Aorta (tissue), 5 donors: ENCODE measurements around the gene C3. TPM values are rescaled to one million over a fixed set of nuclear protein-coding genes. Genes with fewer than 3 reads are reported as not detected.

ENCODE experiments used
- ATAC-seq: fragments of 200-7000 bp; cut with Tn5 transposase; one replicate; pipeline ENCODE4 v1.9.1; 2022; ENCODE audit warnings: moderate library complexity; ENCODE audit not compliant: low FRiP score
- DNase-seq, 2 donors: peaks; one replicate each; pipeline ENCODE4 v3.0.0-alpha.2; 2020
- H3K27ac ChIP-seq, 2 donors: one replicate each; pipeline ENCODE4 v1.5.1; 2013; ENCODE audit warnings: low read length in 2 of 2, mild to moderate bottlenecking in 2 of 2, moderate library complexity in 2 of 2, control low read depth in 1 of 2, inconsistent platforms in 1 of 2, low read depth in 1 of 2
- H3K27me3 ChIP-seq, 2 donors: one replicate each; pipeline ENCODE4 v1.6.1; 2013; ENCODE audit warnings: control low read depth in 1 of 2, low read length in 1 of 2, mild to moderate bottlenecking in 1 of 2, moderate library complexity in 1 of 2; ENCODE audit not compliant: insufficient read depth in 2 of 2, control insufficient read depth in 1 of 2
- H3K36me3 ChIP-seq, 2 donors: one replicate each; pipeline ENCODE4 v1.6.1; 2013; ENCODE audit warnings: control low read depth in 1 of 2, low read length in 1 of 2, mild to moderate bottlenecking in 1 of 2; ENCODE audit not compliant: insufficient read depth in 2 of 2, control insufficient read depth in 1 of 2
- H3K4me1 ChIP-seq, 2 donors: one replicate each; pipeline ENCODE4 v1.6.1; 2013; ENCODE audit warnings: low read length in 2 of 2, control low read depth in 1 of 2, mild to moderate bottlenecking in 1 of 2, moderate library complexity in 1 of 2; ENCODE audit not compliant: insufficient read depth in 2 of 2, control insufficient read depth in 1 of 2
- H3K4me3 ChIP-seq, 2 donors: one replicate each; pipeline ENCODE4 v1.5.1; 2013; ENCODE audit warnings: low read length in 2 of 2, control low read depth in 1 of 2, mild to moderate bottlenecking in 1 of 2
- H3K9me3 ChIP-seq: one replicate; pipeline ENCODE4 v1.6.1; 2013; ENCODE audit warnings: mild to moderate bottlenecking, low read length; ENCODE audit not compliant: control insufficient read depth
- WGBS, 2 donors: extraction: QIAGEN DNeasy Blood & Tissue Kit; methylation state at CpG; one replicate each; pipeline ENCODE4 v1.1.7; 2013; 5-methylcytosine and 5-hydroxymethylcytosine counted together
- intact Hi-C, 2 donors: fragments of 100-400 bp; cut with DNase I; formaldehyde crosslinking; loops; one replicate each; pipeline versions ENCODE4 v1.14.2 to v1.15.0; 2022
- polyA plus RNA-seq, 2 donors: library from polyadenylated mRNA; stranded (reverse); fragments of 200-250 nt; gene quantifications; one replicate each; pipeline ENCODE4 v1.2.3, GENCODE V29; 2013
- total RNA-seq, 2 donors: library from RNA; stranded (reverse); fragmentation: NEBNext Ultra II Directional; extraction: Animal tissue kit (Norgen Biotek cat#: 25700); gene quantifications; one replicate each; pipeline ENCODE4 v1.2.1, GENCODE V29; 2021
- donor health status: healthy with polysubstance abuse.
- donor health status: Bipolar disorder and iron deficiency.
- donor health status: DM: no; HTN: no; CAD: no.
- donor health status: DM: no; HTN: no; CAD: no.
- donor health status: DM: yes; HTN: yes; CAD: no.

The C3 gene
- total and polyA plus RNA-seq, 4 donors = 9.1 to 3,196 (median 522) TPM

- Histone ChIP-seq H3K27ac (no peak overlapping the region), H3K36me3 (no peaks in the 10 kb centered on the region), H3K27me3 (no peaks in the 10 kb centered on the region), H3K4me3 (no peak overlapping the region), H3K4me1 (no peaks in the 10 kb centered on the region), H3K9me3 (no peaks in the 10 kb centered on the region)
- ATAC-seq (no peak), DNase-seq (peak; percentile 18 to 53)
- intact Hi-C loops = no loop called here
- WGBS, 2 donors = 75 to 80% methylated on average over 18 of the region's 18 CpGs
These were observed 24.1 kb downstream of the C3 start for GRCh38 chr19:6696239-6696820.

- WGBS, 2 donors = 92 to 94% methylated on average over 22 to 25 of the region's 25 CpGs
- Histone ChIP-seq H3K27ac (no peak overlapping the region), H3K9me3 (no peaks in the 10 kb centered on the region), H3K4me3 (no peak overlapping the region), H3K36me3 (no peaks in the 10 kb centered on the region), H3K4me1 (no peaks in the 10 kb centered on the region), H3K27me3 (no peaks in the 10 kb centered on the region)
- ATAC-seq (peak; percentile 34), DNase-seq (peak; percentile 38 to 61)
- intact Hi-C loops = no loop called here
These were observed 26.2 kb downstream of the C3 start for GRCh38 chr19:6694147-6694815.

DNA sequence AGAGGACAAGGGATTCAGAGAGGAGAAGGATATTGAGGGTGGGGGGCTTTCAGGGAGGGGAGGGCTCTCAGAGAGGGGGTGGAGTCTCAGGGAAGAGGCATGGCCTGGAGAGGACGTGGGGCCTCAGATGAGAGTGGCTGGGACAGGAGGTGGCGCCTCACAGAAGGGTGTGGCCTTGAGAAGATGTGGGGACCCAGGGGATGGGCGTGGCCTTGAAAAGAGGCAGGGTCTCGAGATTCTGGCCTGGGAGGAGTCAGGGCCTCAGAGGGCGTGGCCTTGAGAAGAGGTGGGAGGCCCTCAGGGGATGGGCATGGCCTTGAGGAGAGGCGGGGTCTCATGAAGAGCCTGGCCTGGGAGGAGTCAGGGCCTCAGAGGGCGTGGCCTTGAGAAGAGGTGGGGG is 26.8 kb downstream of the C3 start:
- no peaks in the 10 kb centered on the region for H3K36me3 ChIP-seq
- DNase-seq (peak; percentile 41 to 68), ATAC-seq (no peak)
- H3K4me3 ChIP-seq = no peak overlapping the region
- no peaks in the 10 kb centered on the region for H3K27me3 ChIP-seq
- no peaks in the 10 kb centered on the region for H3K9me3 ChIP-seq
- no peak overlapping the region for H3K27ac ChIP-seq
- 77 to 82% methylated on average over 7 of the region's 7 CpGs for WGBS, 2 donors
- H3K4me1 ChIP-seq = no peaks in the 10 kb centered on the region
- intact Hi-C loops = no loop called here

GRCh38 chr19:6693056-6693471 is 27.4 kb downstream of the C3 start:
- WGBS, 2 donors = 84 to 90% methylated on average over 13 of the region's 13 CpGs
- Histone ChIP-seq H3K27me3 (no peaks in the 10 kb centered on the region), H3K4me1 (no peaks in the 10 kb centered on the region), H3K36me3 (no peaks in the 10 kb centered on the region), H3K27ac (no peak overlapping the region), H3K9me3 (no peaks in the 10 kb centered on the region), H3K4me3 (no peak overlapping the region)
- no peak for ATAC-seq
- intact Hi-C loops = no loop called here
- peak; percentile 33 to 55 for DNase-seq

GRCh38 chr19:6692027-6692426 is 28.4 kb downstream of the C3 start:
- ATAC-seq (no peak), DNase-seq (peak in 1 of 2 donors; percentile 32)
- no peaks in the 10 kb centered on the region for H3K9me3 ChIP-seq
- no peak overlapping the region for H3K27ac ChIP-seq
- WGBS, 2 donors = 82 to 84% methylated on average over 10 of the region's 10 CpGs
- H3K36me3 ChIP-seq = no peaks in the 10 kb centered on the region
- intact Hi-C loops = no loop called here
- H3K27me3 ChIP-seq = no peaks in the 10 kb centered on the region
- H3K4me1 ChIP-seq = no peaks in the 10 kb centered on the region
- no peak overlapping the region for H3K4me3 ChIP-seq

- ATAC-seq = no peak
- peak in 1 of 2 donors; percentile 19 for DNase-seq
- intact Hi-C loops = no loop called here
- no peaks in the 10 kb centered on the region for H3K9me3 ChIP-seq
- H3K4me3 ChIP-seq = no peak overlapping the region
- no peaks in the 10 kb centered on the region for H3K4me1 ChIP-seq
- WGBS, 2 donors = 92 to 93% methylated on average over 8 of the region's 8 CpGs
- no peaks in the 10 kb centered on the region for H3K36me3 ChIP-seq
- no peaks in the 10 kb centered on the region for H3K27me3 ChIP-seq
- H3K27ac ChIP-seq = no peak overlapping the region
These were observed 29.1 kb downstream of the C3 start for GRCh38 chr19:6691342-6691741.

DNA sequence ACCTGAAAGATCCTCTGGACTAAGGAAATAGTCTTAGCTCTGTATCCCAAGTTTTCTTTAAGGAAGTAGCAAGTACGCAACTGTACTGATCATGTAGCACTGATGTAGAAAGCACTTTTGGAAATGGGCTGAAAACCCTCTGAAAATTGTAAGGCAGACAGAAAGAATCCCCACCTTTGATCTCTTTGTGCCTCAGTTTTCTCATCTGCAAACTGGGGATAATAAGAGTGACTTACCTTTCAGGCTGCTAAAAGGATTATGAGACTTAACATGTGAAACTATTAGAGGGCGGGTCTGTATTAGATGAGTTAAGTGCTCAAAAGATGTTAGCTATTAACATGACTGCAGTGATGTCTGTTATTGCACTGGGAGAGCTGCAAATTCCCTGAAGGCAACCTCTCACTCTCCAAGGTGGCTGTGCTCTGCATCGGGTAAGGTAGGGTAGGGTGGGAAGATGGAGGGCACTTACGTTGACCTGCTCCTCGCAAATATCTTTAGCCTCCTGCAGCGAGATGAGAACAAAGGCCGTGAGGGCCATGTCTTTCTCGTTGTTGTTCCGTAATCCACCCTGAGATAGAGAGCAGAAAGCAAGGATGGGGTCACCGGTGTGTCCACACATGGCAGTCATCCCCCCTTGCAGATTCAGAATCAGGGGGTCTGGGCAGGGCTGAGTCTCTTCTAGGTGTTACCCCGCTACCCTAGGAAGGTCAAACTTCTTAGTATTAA is 30.1 kb downstream of the C3 start:
- H3K9me3 ChIP-seq = no peaks in the 10 kb centered on the region
- WGBS, 2 donors = 78 to 83% methylated on average over 11 of the region's 11 CpGs
- no peaks in the 10 kb centered on the region for H3K36me3 ChIP-seq
- H3K27me3 ChIP-seq = no peaks in the 10 kb centered on the region
- ATAC-seq (no peak), DNase-seq (peak; percentile 7 to 14)
- H3K27ac ChIP-seq = no peak overlapping the region
- no peaks in the 10 kb centered on the region for H3K4me1 ChIP-seq
- intact Hi-C loops = no loop called here
- no peak overlapping the region for H3K4me3 ChIP-seq

DNA sequence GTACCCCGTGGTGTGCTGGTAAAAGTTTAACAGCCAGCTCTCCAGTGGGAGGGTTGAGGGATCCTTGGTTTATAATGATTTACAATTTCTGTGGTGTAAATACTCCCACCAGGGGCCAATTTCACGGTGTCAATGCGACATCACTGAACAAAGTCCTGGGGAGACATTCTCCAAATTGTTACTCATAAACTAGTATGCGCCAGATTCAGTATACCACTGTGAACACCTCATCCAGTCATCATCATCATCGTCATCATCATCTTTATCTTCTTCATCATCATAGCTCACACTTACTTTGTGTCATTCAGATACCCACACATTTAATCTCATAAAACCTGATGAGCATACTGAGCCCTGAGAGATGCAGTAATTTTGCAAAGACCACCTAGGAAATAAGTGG is 33.3 kb downstream of the C3 start:
- Histone ChIP-seq H3K27ac (no peak overlapping the region), H3K4me1 (no peaks in the 10 kb centered on the region), H3K9me3 (no peaks in the 10 kb centered on the region), H3K4me3 (no peak overlapping the region), H3K27me3 (no peaks in the 10 kb centered on the region), H3K36me3 (no peaks in the 10 kb centered on the region)
- WGBS, 2 donors = 71 to 83% methylated on average over 5 of the region's 5 CpGs
- DNase-seq = no peak
- intact Hi-C loops = no loop called here
- ATAC-seq = no peak

GRCh38 chr19:6686628-6686975 is 33.8 kb downstream of the C3 start:
- Histone ChIP-seq H3K36me3 (no peaks in the 10 kb centered on the region), H3K4me3 (no peak overlapping the region), H3K27ac (no peak overlapping the region), H3K27me3 (no peaks in the 10 kb centered on the region), H3K9me3 (no peaks in the 10 kb centered on the region), H3K4me1 (no peaks in the 10 kb centered on the region)
- 74 to 77% methylated on average over 4 of the region's 4 CpGs for WGBS, 2 donors
- no peak for ATAC-seq
- intact Hi-C loops = no loop called here
- peak; percentile 24 to 37 for DNase-seq
